ENCODE measurements around the gene NKX3-2. TPM values are rescaled to one million over a fixed set of nuclear protein-coding genes. Genes with fewer than 3 reads are reported as not detected.

The NKX3-2 gene
- total and polyA plus RNA-seq, 2 of the 8 experiments (the other 6 are each of a cell fraction or from before 2014, with no cell fraction given) = 0.13 TPM; not detected in 1

DNA sequence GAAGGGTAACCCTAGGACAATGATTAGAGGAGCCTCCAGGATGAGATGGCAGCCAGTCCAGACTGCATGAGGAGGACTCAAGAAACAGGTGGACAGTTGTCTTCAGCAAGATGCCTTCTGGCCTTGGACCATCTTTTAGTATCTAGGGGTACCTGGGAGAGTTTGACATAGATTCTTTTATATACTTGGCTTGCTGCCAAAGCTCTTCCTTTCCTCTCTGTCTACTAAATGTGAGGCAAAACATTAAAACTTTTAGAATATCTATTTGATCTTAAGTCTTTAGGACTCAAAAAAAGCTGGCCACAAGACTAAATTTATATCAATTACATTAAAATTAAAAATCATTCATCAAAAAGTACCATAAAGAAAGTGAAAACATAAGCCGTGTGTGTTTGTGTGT, 18.6 kb upstream of the NKX3-2 start (continued):
- TF ChIP-seq, protein P1, sequence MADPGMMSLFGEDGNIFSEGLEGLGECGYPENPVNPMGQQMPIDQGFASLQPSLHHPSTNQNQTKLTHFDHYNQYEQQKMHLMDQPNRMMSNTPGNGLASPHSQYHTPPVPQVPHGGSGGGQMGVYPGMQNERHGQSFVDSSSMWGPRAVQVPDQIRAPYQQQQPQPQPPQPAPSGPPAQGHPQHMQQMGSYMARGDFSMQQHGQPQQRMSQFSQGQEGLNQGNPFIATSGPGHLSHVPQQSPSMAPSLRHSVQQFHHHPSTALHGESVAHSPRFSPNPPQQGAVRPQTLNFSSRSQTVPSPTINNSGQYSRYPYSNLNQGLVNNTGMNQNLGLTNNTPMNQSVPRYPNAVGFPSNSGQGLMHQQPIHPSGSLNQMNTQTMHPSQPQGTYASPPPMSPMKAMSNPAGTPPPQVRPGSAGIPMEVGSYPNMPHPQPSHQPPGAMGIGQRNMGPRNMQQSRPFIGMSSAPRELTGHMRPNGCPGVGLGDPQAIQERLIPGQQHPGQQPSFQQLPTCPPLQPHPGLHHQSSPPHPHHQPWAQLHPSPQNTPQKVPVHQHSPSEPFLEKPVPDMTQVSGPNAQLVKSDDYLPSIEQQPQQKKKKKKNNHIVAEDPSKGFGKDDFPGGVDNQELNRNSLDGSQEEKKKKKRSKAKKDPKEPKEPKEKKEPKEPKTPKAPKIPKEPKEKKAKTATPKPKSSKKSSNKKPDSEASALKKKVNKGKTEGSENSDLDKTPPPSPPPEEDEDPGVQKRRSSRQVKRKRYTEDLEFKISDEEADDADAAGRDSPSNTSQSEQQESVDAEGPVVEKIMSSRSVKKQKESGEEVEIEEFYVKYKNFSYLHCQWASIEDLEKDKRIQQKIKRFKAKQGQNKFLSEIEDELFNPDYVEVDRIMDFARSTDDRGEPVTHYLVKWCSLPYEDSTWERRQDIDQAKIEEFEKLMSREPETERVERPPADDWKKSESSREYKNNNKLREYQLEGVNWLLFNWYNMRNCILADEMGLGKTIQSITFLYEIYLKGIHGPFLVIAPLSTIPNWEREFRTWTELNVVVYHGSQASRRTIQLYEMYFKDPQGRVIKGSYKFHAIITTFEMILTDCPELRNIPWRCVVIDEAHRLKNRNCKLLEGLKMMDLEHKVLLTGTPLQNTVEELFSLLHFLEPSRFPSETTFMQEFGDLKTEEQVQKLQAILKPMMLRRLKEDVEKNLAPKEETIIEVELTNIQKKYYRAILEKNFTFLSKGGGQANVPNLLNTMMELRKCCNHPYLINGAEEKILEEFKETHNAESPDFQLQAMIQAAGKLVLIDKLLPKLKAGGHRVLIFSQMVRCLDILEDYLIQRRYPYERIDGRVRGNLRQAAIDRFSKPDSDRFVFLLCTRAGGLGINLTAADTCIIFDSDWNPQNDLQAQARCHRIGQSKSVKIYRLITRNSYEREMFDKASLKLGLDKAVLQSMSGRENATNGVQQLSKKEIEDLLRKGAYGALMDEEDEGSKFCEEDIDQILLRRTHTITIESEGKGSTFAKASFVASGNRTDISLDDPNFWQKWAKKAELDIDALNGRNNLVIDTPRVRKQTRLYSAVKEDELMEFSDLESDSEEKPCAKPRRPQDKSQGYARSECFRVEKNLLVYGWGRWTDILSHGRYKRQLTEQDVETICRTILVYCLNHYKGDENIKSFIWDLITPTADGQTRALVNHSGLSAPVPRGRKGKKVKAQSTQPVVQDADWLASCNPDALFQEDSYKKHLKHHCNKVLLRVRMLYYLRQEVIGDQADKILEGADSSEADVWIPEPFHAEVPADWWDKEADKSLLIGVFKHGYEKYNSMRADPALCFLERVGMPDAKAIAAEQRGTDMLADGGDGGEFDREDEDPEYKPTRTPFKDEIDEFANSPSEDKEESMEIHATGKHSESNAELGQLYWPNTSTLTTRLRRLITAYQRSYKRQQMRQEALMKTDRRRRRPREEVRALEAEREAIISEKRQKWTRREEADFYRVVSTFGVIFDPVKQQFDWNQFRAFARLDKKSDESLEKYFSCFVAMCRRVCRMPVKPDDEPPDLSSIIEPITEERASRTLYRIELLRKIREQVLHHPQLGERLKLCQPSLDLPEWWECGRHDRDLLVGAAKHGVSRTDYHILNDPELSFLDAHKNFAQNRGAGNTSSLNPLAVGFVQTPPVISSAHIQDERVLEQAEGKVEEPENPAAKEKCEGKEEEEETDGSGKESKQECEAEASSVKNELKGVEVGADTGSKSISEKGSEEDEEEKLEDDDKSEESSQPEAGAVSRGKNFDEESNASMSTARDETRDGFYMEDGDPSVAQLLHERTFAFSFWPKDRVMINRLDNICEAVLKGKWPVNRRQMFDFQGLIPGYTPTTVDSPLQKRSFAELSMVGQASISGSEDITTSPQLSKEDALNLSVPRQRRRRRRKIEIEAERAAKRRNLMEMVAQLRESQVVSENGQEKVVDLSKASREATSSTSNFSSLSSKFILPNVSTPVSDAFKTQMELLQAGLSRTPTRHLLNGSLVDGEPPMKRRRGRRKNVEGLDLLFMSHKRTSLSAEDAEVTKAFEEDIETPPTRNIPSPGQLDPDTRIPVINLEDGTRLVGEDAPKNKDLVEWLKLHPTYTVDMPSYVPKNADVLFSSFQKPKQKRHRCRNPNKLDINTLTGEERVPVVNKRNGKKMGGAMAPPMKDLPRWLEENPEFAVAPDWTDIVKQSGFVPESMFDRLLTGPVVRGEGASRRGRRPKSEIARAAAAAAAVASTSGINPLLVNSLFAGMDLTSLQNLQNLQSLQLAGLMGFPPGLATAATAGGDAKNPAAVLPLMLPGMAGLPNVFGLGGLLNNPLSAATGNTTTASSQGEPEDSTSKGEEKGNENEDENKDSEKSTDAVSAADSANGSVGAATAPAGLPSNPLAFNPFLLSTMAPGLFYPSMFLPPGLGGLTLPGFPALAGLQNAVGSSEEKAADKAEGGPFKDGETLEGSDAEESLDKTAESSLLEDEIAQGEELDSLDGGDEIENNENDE (IDR thresholded peaks at IDR 0.05; ENCODE audit: insufficient replicate concordance, low read length) = no peak

Measured in H1 (cell line).